ENCODE data around the gene EOLA1.

DNA sequence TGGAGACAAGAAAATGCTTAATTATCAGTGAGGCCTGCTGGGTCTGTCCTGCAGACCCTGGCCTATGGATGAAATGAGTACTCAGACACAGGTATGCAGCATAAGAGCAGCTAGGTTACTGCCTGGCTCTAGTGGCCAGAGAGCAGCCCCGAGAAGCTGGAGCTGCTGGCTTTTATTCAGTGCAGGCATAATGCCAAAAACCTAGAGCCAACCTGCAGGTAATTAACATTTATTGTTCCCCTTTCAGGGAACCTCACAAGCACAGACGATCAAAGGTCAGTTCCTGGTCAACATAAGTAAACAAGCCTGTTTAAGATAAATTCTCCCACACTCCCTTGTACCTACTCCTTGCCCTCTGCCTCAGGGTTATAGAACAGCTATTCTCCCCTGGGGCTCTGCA, 49.0 kb upstream of the EOLA1 start:
- TF ChIP-seq CTCF (optimal IDR thresholded peaks at IDR 0.05 in 1 of 3, IDR thresholded peaks at IDR 0.05 in 1 of 3, conservative IDR thresholded peaks at IDR 0.05 in 1 of 3; ENCODE audit: extremely low read depth in 1 of 3, insufficient read depth in 2 of 3, low read length in 3 of 3) (no peak), EZH2 (IDR thresholded peaks at IDR 0.05; ENCODE audit: low read length) (no peak)
